GM12878 (cell line): ENCODE measurements around the gene PCIF1. TPM values are rescaled to one million over a fixed set of nuclear protein-coding genes. Genes with fewer than 3 reads are reported as not detected.

Experiments used
- CBX5 ChIP-seq: sonication (generic); IDR thresholded peaks from 2 replicates; pipeline ENCODE4 v1.6.1; 2016; ENCODE audit warnings: low read depth, moderate library complexity, mild to moderate bottlenecking, inconsistent platforms
- CHD2 ChIP-seq: IDR thresholded peaks from 2 replicates; pipeline ENCODE4 v1.6.1; 2011; ENCODE audit warnings: low read depth, low read length, improper control_type of control experiment, borderline replicate concordance
- CHD4 ChIP-seq: fragments of 200-600 bp; sonication (generic); IDR thresholded peaks from 2 replicates; pipeline ENCODE4 v1.6.1; 2016; ENCODE audit warnings: mild to moderate bottlenecking
- CREM ChIP-seq: IDR thresholded peaks from 2 replicates; pipeline ENCODE4 v1.6.1; 2014; ENCODE audit warnings: antibody characterized with exemption, low read depth
- CUX1 ChIP-seq: IDR thresholded peaks from 2 replicates; pipeline ENCODE4 v1.6.1; 2012; ENCODE audit warnings: improper control_type of control experiment, low read depth, low read length; ENCODE audit not compliant: insufficient replicate concordance
- E4F1 ChIP-seq: fragments of 450-650 bp; IDR thresholded peaks from 2 replicates; pipeline ENCODE4 v1.6.1; 2018; ENCODE audit warnings: borderline replicate concordance, mild to moderate bottlenecking; ENCODE audit not compliant: partially characterized antibody
- ELK1 ChIP-seq: IDR thresholded peaks from 2 replicates; pipeline ENCODE4 v1.6.1; 2012; ENCODE audit warnings: low read depth, low read length, improper control_type of control experiment
- NFIC ChIP-seq: IDR thresholded peaks from 2 replicates; pipeline ENCODE4 v1.6.1; 2012; ENCODE audit warnings: low read depth, mild to moderate bottlenecking, inconsistent platforms, low read length, moderate library complexity
- PBX3 ChIP-seq: IDR thresholded peaks from 2 replicates; pipeline ENCODE4 v1.6.1; 2011; ENCODE audit warnings: mild to moderate bottlenecking, low read depth, low read length, moderate library complexity; ENCODE audit not compliant: insufficient replicate concordance
- RB1 ChIP-seq: fragments of 450-650 bp; formaldehyde crosslinking; IDR thresholded peaks from 2 replicates; pipeline ENCODE4 v1.6.1; 2017; ENCODE audit warnings: mild to moderate bottlenecking, borderline replicate concordance
- RCOR1 ChIP-seq: conservative IDR thresholded peaks from 2 replicates; pipeline ENCODE4 v1.6.1; 2012; ENCODE audit warnings: low read depth, low read length, improper control_type of control experiment
- SPI1 ChIP-seq: IDR thresholded peaks from 2 replicates; pipeline ENCODE4 v1.6.1; 2011; ENCODE audit warnings: low read depth, mild to moderate bottlenecking, low read length, moderate library complexity, borderline replicate concordance; ENCODE audit not compliant: insufficient read depth
- SRF ChIP-seq, 2 experiments: IDR thresholded peaks; 2 replicates each; pipeline ENCODE4 v1.6.1; 2011; ENCODE audit warnings: low read depth in 2 of 2, low read length in 2 of 2, mild to moderate bottlenecking in 1 of 2, moderate library complexity in 1 of 2
- SUPT20H ChIP-seq: IDR thresholded peaks from 2 replicates; pipeline ENCODE4 v1.6.1; 2011; ENCODE audit warnings: low read depth, mild to moderate bottlenecking, low read length, moderate library complexity, borderline replicate concordance; ENCODE audit not compliant: control insufficient read depth
- ZBTB33 ChIP-seq: fragments of 450-650 bp; IDR thresholded peaks from 2 replicates; pipeline ENCODE4 v1.6.1; 2017; ENCODE audit warnings: mild to moderate bottlenecking
- polyA plus RNA-seq, 11 experiments: library from polyadenylated mRNA; depleted of rRNA in 4 of 11; unstranded in 6 of 11; stranded (reverse) in 5 of 11; fragments of >200 nt; fragmentation: Nextera tagmentation in 4 of 11; fragmentation: Illumina TruSeq in 1 of 11; extraction: Ambion mirVana in 4 of 11; extraction: Trizol in 1 of 11; gene quantifications; 1 replicate in 1 of 11; 2 replicates in 10 of 11; pipeline versions ENCODE4 v1.2.1 to v1.2.3, GENCODE V29; 2011 to 2016; ENCODE audit warnings: inconsistent platforms in 2 of 11, missing spikeins in 2 of 11, low read depth in 1 of 11
- total RNA-seq, 4 experiments: library from RNA; depleted of rRNA in 3 of 4; stranded (reverse); fragments of >200 nt in 3 of 4; fragmentation: Illumina TruSeq in 1 of 4; extraction: Trizol in 1 of 4; gene quantifications; 2 replicates each; pipeline versions ENCODE4 v1.2.1 to v1.2.3, GENCODE V29; 2013 to 2021

The PCIF1 gene
- total and polyA plus RNA-seq, 10 of the 15 experiments (the other 5 are each of a cell fraction or from before 2014, with no cell fraction given): 8.4 to 32.9 (median 17.6) TPM

GRCh38 chr20:45971675-45972499 lies 37.4 kb downstream of the PCIF1 start, which contains the start of gene ZNF335 (continued):
- TF ChIP-seq ZBTB33 (peak; percentile 93), NFIC (peak; percentile 72), SUPT20H (no peak), SPI1 (0 out of 2 replicates have a peak, but pooled peaks have one; percentile 1), SRF (IDR thresholded peaks at IDR 0.05; ENCODE audit: low read depth in 2 of 2, low read length in 2 of 2) (peak in 1 of 2 experiments; percentile 30; a peak in 1 of 4 replicates), CHD2 (peak; percentile 97; the same call in 1 of the 2 replicates), CUX1 (peak; percentile 37), ELK1 (peak; percentile 79), RCOR1 (no peak), CBX5 (0 out of 2 replicates have a peak, but pooled peaks have one; percentile 37), CHD4 (no peak), PBX3 (peak; percentile 79), E4F1 (peak; percentile 91), CREM (peak; percentile 99), RB1 (peak; percentile 91; the same call in 1 of the 2 replicates)
